Natural killer cell (primary cell): ENCODE results near the gene TNFRSF21. TPM values are rescaled to one million over a fixed set of nuclear protein-coding genes. Genes with fewer than 3 reads are reported as not detected.

Source experiments
- ATAC-seq, 3 donors: fragments of 150-1000 bp in 2 of 3; fragments of 200-7000 bp in 1 of 3; cut with Tn5 transposase; 1 replicate in 1 of 3; 2 replicates in 2 of 3; pipeline ENCODE4 v1.10.0; 2021; ENCODE audit warnings: mild to moderate bottlenecking in 2 of 3, moderate library complexity in 2 of 3
- DNase-seq, 2 donors: peaks; one replicate each; pipeline versions ENCODE4 v3.0.0 to v3.0.0-alpha.2; 2013 to 2021; ENCODE audit warnings: mixed read lengths in 1 of 2
- H3K27ac ChIP-seq: one replicate; pipeline ENCODE4 v1.5.1; 2013; ENCODE audit warnings: mild to moderate bottlenecking, low read length
- H3K27me3 ChIP-seq: one replicate; pipeline ENCODE4 v1.6.1; 2013; ENCODE audit warnings: low read length; ENCODE audit not compliant: control insufficient read depth, insufficient read depth
- H3K36me3 ChIP-seq: one replicate; pipeline ENCODE4 v1.6.1; 2013; ENCODE audit warnings: low read length; ENCODE audit not compliant: control insufficient read depth, insufficient read depth
- H3K4me1 ChIP-seq: one replicate; pipeline ENCODE4 v1.6.1; 2013; ENCODE audit warnings: low read length; ENCODE audit not compliant: control insufficient read depth, insufficient read depth
- H3K4me3 ChIP-seq: one replicate; pipeline ENCODE4 v1.5.1; 2013; ENCODE audit warnings: low read length
- H3K9me3 ChIP-seq: one replicate; pipeline ENCODE4 v1.6.1; 2013; ENCODE audit warnings: low read length; ENCODE audit not compliant: control insufficient read depth, insufficient read depth
- H3K27ac Mint-ChIP-seq, 2 donors: one replicate each; pipeline ENCODE4 v1.8.0; 2022; ENCODE audit warnings: mild to moderate bottlenecking in 2 of 2, mixed read lengths in 2 of 2, moderate library complexity in 1 of 2
- H3K27me3 Mint-ChIP-seq, 2 donors: one replicate each; pipeline ENCODE4 v1.8.0; 2022; ENCODE audit warnings: low read depth in 2 of 2, mixed read lengths in 2 of 2
- H3K36me3 Mint-ChIP-seq: one replicate; pipeline ENCODE4 v1.8.0; 2022; ENCODE audit warnings: mixed read lengths
- H3K4me1 Mint-ChIP-seq, 2 donors: one replicate each; pipeline ENCODE4 v1.8.0; 2022; ENCODE audit warnings: mixed read lengths in 2 of 2
- H3K4me3 Mint-ChIP-seq: one replicate; pipeline ENCODE4 v1.8.0; 2022; ENCODE audit warnings: mild to moderate bottlenecking, moderate library complexity, mixed read lengths
- H3K9me3 Mint-ChIP-seq, 2 donors: one replicate each; pipeline ENCODE4 v1.8.0; 2022; ENCODE audit warnings: mixed read lengths in 2 of 2
- CTCF ChIP-seq: fragments of 200-600 bp; IDR thresholded peaks from one replicate; pipeline ENCODE4 v1.8.0; 2022; ENCODE audit warnings: antibody characterized with exemption
- WGBS: methylation state at CpG from one replicate; pipeline ENCODE4 v1.1.7; 2013; ENCODE audit warnings: missing lambda C conversion rate; ENCODE audit not compliant: insufficient coverage; 5-methylcytosine and 5-hydroxymethylcytosine counted together
- intact Hi-C: fragments of 100-400 bp; cut with micrococcal nuclease; formaldehyde crosslinking; loops from one replicate; pipeline ENCODE4 v1.14.2; 2022
- total RNA-seq, 4 donors: library from RNA; stranded (reverse); fragments of 120-200 nt in 1 of 4; gene quantifications; one replicate each; pipeline versions ENCODE4 v1.2.3 to v1.2.4, GENCODE V29; 2013 to 2022

Gene TNFRSF21
- total RNA-seq, 3 donors from 2014 or later (not counting 1 experiment from before 2014, with no cell fraction given), result 0.58 to 0.92 TPM; not detected in 1

- no peaks in the 10 kb centered on the region for H3K4me1 ChIP-seq
- Mint-ChIP-seq H3K27me3 (no peaks in the 10 kb centered on the region), H3K4me3 (no peak overlapping the region), H3K9me3 (peaks cover 5 to 6% of the 10 kb centered on the region in 2 donors), H3K27ac (no peak overlapping the region), H3K36me3 (no peaks in the 10 kb centered on the region), H3K4me1 (no peaks in the 10 kb centered on the region)
- no peaks in the 10 kb centered on the region for H3K27me3 ChIP-seq
- H3K36me3 ChIP-seq, result no peaks in the 10 kb centered on the region
- no peak for DNase-seq
- TF ChIP-seq CTCF, result no peak
- ATAC-seq, result no peak
- 86% methylated on average over 6 of the region's 7 CpGs for WGBS
- H3K9me3 ChIP-seq, result no peaks in the 10 kb centered on the region
- H3K4me3 ChIP-seq, result no peak overlapping the region
- intact Hi-C loops, result no loop called here
- no peak overlapping the region for H3K27ac ChIP-seq
Observed at GRCh38 chr6:47288267-47289090, 21.2 kb downstream of the TNFRSF21 start.

- no peaks in the 10 kb centered on the region for H3K27me3 Mint-ChIP-seq
- Histone ChIP-seq H3K36me3 (no peaks in the 10 kb centered on the region), H3K27ac (no peak overlapping the region), H3K4me3 (no peak overlapping the region), H3K27me3 (no peaks in the 10 kb centered on the region), H3K9me3 (no peaks in the 10 kb centered on the region), H3K4me1 (no peaks in the 10 kb centered on the region)
- no peak overlapping the region for H3K27ac Mint-ChIP-seq
- H3K4me1 Mint-ChIP-seq, result no peaks in the 10 kb centered on the region
- TF ChIP-seq CTCF, result no peak
- H3K36me3 Mint-ChIP-seq, result no peaks in the 10 kb centered on the region
- intact Hi-C loops, result no loop called here
- H3K4me3 Mint-ChIP-seq, result no peak overlapping the region
- H3K9me3 Mint-ChIP-seq, result peaks cover 5% of the 10 kb centered on the region in 2 donors
- DNase-seq, result no peak
- no peak for ATAC-seq
- 90% methylated on average over 7 of the region's 7 CpGs for WGBS
Observed at GRCh38 chr6:47286301-47286700, 23.4 kb downstream of the TNFRSF21 start.

GRCh38 chr6:47283993-47284392, 25.7 kb downstream of the TNFRSF21 start:
- Mint-ChIP-seq H3K9me3 (no peaks in the 10 kb centered on the region), H3K4me1 (no peaks in the 10 kb centered on the region), H3K27ac (no peak overlapping the region), H3K27me3 (no peaks in the 10 kb centered on the region), H3K36me3 (no peaks in the 10 kb centered on the region), H3K4me3 (no peak overlapping the region)
- H3K4me1 ChIP-seq, result no peaks in the 10 kb centered on the region
- ATAC-seq (no peak), DNase-seq (no peak)
- H3K36me3 ChIP-seq, result no peaks in the 10 kb centered on the region
- H3K27me3 ChIP-seq, result no peaks in the 10 kb centered on the region
- TF ChIP-seq CTCF, result no peak
- 88% methylated on average over 7 of the region's 7 CpGs for WGBS
- H3K4me3 ChIP-seq, result no peak overlapping the region
- H3K9me3 ChIP-seq, result no peaks in the 10 kb centered on the region
- intact Hi-C loops, result no loop called here
- no peak overlapping the region for H3K27ac ChIP-seq

GRCh38 chr6:47278545-47278944, 31.2 kb downstream of the TNFRSF21 start:
- Mint-ChIP-seq H3K9me3 (no peaks in the 10 kb centered on the region), H3K36me3 (no peaks in the 10 kb centered on the region), H3K4me1 (no peaks in the 10 kb centered on the region), H3K4me3 (no peak overlapping the region), H3K27ac (no peak overlapping the region), H3K27me3 (no peaks in the 10 kb centered on the region)
- Histone ChIP-seq H3K36me3 (no peaks in the 10 kb centered on the region), H3K27me3 (no peaks in the 10 kb centered on the region), H3K4me3 (no peak overlapping the region), H3K27ac (no peak overlapping the region), H3K9me3 (no peaks in the 10 kb centered on the region), H3K4me1 (no peaks in the 10 kb centered on the region)
- no peak for ATAC-seq
- 75% methylated on average over 3 of the region's 3 CpGs for WGBS
- intact Hi-C loops, result no loop called here
- no peak for TF ChIP-seq CTCF
- no peak for DNase-seq
